H9 (cell line): ENCODE results near the gene CDC25B. TPM values are rescaled to one million over a fixed set of nuclear protein-coding genes. Genes with fewer than 3 reads are reported as not detected.

Experiments used
- DNase-seq: peaks from one replicate; pipeline ENCODE4 v3.0.0-alpha.2; 2017
- H2AFZ ChIP-seq: one replicate; pipeline ENCODE4 v1.6.1; 2013; ENCODE audit warnings: mild to moderate bottlenecking, low read length, control low read depth, moderate library complexity
- H2AK5ac ChIP-seq: 2 replicates; pipeline ENCODE4 v1.6.1; 2013; ENCODE audit warnings: low read length, control low read depth, mixed read lengths; ENCODE audit not compliant: insufficient read length
- H2BK120ac ChIP-seq: one replicate; pipeline ENCODE4 v1.6.1; 2013; ENCODE audit warnings: low read depth, mild to moderate bottlenecking, low read length, control low read depth, inconsistent platforms; ENCODE audit not compliant: poor library complexity, severe bottlenecking
- H2BK12ac ChIP-seq: 2 replicates; pipeline ENCODE4 v1.6.1; 2013; ENCODE audit warnings: low read length, control low read depth, mixed read lengths, low read depth; ENCODE audit not compliant: insufficient read length
- H2BK15ac ChIP-seq: 2 replicates; pipeline ENCODE4 v1.6.1; 2013; ENCODE audit warnings: low read depth, low read length, control low read depth
- H2BK20ac ChIP-seq: one replicate; pipeline ENCODE4 v1.6.1; 2013; ENCODE audit warnings: low read depth, mild to moderate bottlenecking, low read length, control low read depth, inconsistent platforms; ENCODE audit not compliant: poor library complexity, severe bottlenecking
- H2BK5ac ChIP-seq: 2 replicates; pipeline ENCODE4 v1.6.1; 2013; ENCODE audit warnings: low read length, control low read depth, mixed read lengths; ENCODE audit not compliant: insufficient read length
- H3K14ac ChIP-seq: 2 replicates; pipeline ENCODE4 v1.6.1; 2013; ENCODE audit warnings: low read length, control low read depth; ENCODE audit not compliant: insufficient read depth
- H3K18ac ChIP-seq: 2 replicates; pipeline ENCODE4 v1.6.1; 2013; ENCODE audit warnings: low read depth, mild to moderate bottlenecking, mixed read lengths, low read length, control low read depth; ENCODE audit not compliant: insufficient read length
- H3K23ac ChIP-seq: 2 replicates; pipeline ENCODE4 v1.6.1; 2013; ENCODE audit warnings: low read length, control low read depth, mixed read lengths, low read depth; ENCODE audit not compliant: insufficient read length
- H3K23me2 ChIP-seq: 2 replicates; pipeline ENCODE4 v1.6.1; 2013; ENCODE audit warnings: low read depth, mild to moderate bottlenecking, mixed read lengths, low read length, control low read depth; ENCODE audit not compliant: insufficient read length, poor library complexity, severe bottlenecking
- H3K27ac ChIP-seq: 2 replicates; pipeline ENCODE4 v1.5.1; 2013; ENCODE audit warnings: low read length, control low read depth, mixed read lengths, low read depth; ENCODE audit not compliant: insufficient read length
- H3K27me3 ChIP-seq: 2 replicates; pipeline ENCODE4 v1.6.1; 2013; ENCODE audit warnings: low read length, control low read depth, inconsistent platforms; ENCODE audit not compliant: insufficient read depth
- H3K4ac ChIP-seq: 2 replicates; pipeline ENCODE4 v1.6.1; 2013; ENCODE audit warnings: low read depth, mild to moderate bottlenecking, control low read depth, inconsistent platforms, low read length, moderate library complexity
- H3K4me1 ChIP-seq: 2 replicates; pipeline ENCODE4 v1.6.1; 2013; ENCODE audit warnings: low read length, control low read depth, inconsistent platforms; ENCODE audit not compliant: insufficient read depth
- H3K4me2 ChIP-seq: 2 replicates; pipeline ENCODE4 v1.6.1; 2013; ENCODE audit warnings: low read length, control low read depth, mixed read lengths; ENCODE audit not compliant: insufficient read length, insufficient read depth
- H3K56ac ChIP-seq: 2 replicates; pipeline ENCODE4 v1.6.1; 2013; ENCODE audit warnings: low read depth, mild to moderate bottlenecking, mixed read lengths, low read length, control low read depth; ENCODE audit not compliant: insufficient read length
- H3K79me1 ChIP-seq: 2 replicates; pipeline ENCODE4 v1.6.1; 2013; ENCODE audit warnings: low read depth, mild to moderate bottlenecking, moderate library complexity, low read length, control low read depth, inconsistent platforms; ENCODE audit not compliant: insufficient read depth, poor library complexity, severe bottlenecking
- H3K79me2 ChIP-seq: 2 replicates; pipeline ENCODE4 v1.6.1; 2013; ENCODE audit warnings: low read length, control low read depth, inconsistent platforms; ENCODE audit not compliant: insufficient read depth
- H3K9ac ChIP-seq: 2 replicates; pipeline ENCODE4 v1.6.1; 2013; ENCODE audit warnings: low read length, control low read depth, mixed read lengths; ENCODE audit not compliant: insufficient read length; ENCODE audit errors: extremely low read depth
- H3K9me3 ChIP-seq: one replicate; pipeline ENCODE4 v1.6.1; 2013; ENCODE audit warnings: low read depth, low read length, inconsistent platforms; ENCODE audit not compliant: control insufficient read depth
- H3T11ph ChIP-seq: one replicate; pipeline ENCODE4 v1.6.1; 2013; ENCODE audit warnings: mild to moderate bottlenecking, low read length, control low read depth, inconsistent platforms
- H4K20me1 ChIP-seq: one replicate; pipeline ENCODE4 v1.6.1; 2013; ENCODE audit not compliant: control insufficient read depth, insufficient read length, insufficient read depth
- H4K5ac ChIP-seq: 2 replicates; pipeline ENCODE4 v1.6.1; 2013; ENCODE audit warnings: low read depth, mild to moderate bottlenecking, mixed read lengths, low read length, control low read depth; ENCODE audit not compliant: insufficient read length
- H4K8ac ChIP-seq: replicated peaks from 2 replicates; pipeline ENCODE4 v1.6.1; 2013; ENCODE audit warnings: low read length, control low read depth, mixed read lengths, low read depth; ENCODE audit not compliant: insufficient read length
- H4K91ac ChIP-seq: 2 replicates; pipeline ENCODE4 v1.6.1; 2013; ENCODE audit warnings: low read depth, mild to moderate bottlenecking, moderate library complexity, mixed read lengths, low read length, control low read depth; ENCODE audit not compliant: insufficient read length
- H3K27ac Mint-ChIP-seq, 3 experiments: 2 replicates in 2 of 3; 3 replicates in 1 of 3; pipeline ENCODE4 v1.8.0; 2020 to 2021; ENCODE audit warnings: mixed read lengths in 3 of 3, mild to moderate bottlenecking in 1 of 3, moderate library complexity in 1 of 3
- H3K27me3 Mint-ChIP-seq: 2 replicates; pipeline ENCODE4 v1.8.0; 2021; ENCODE audit warnings: low read depth, mild to moderate bottlenecking, moderate library complexity, mixed read lengths
- H3K36me3 Mint-ChIP-seq, 3 experiments: 2 replicates in 2 of 3; 3 replicates in 1 of 3; pipeline ENCODE4 v1.8.0; 2020 to 2021; ENCODE audit warnings: low read depth in 3 of 3, mixed read lengths in 3 of 3; ENCODE audit not compliant: insufficient read depth in 1 of 3
- H3K4me1 Mint-ChIP-seq, 2 experiments: 2 replicates each; pipeline ENCODE4 v1.8.0; 2020; ENCODE audit warnings: mixed read lengths in 2 of 2
- H3K4me3 Mint-ChIP-seq, 2 experiments: 2 replicates in 1 of 2; 3 replicates in 1 of 2; pipeline ENCODE4 v1.8.0; 2020 to 2021; ENCODE audit warnings: mild to moderate bottlenecking in 2 of 2, mixed read lengths in 2 of 2, moderate library complexity in 1 of 2
- H3K9me3 Mint-ChIP-seq, 2 experiments: 2 replicates in 1 of 2; 3 replicates in 1 of 2; pipeline ENCODE4 v1.8.0; 2020; ENCODE audit warnings: mild to moderate bottlenecking in 2 of 2, mixed read lengths in 2 of 2, moderate library complexity in 1 of 2
- WGBS: extraction: QIAGEN DNeasy Blood & Tissue Kit; methylation state at CpG from one replicate; pipeline ENCODE4 v1.1.7; 2013; ENCODE audit warnings: missing lambda C conversion rate, low lambda C conversion rate, mixed read lengths; ENCODE audit not compliant: insufficient read length; ENCODE audit errors: extremely low coverage; 5-methylcytosine and 5-hydroxymethylcytosine counted together
- total RNA-seq: library from RNA; stranded (reverse); gene quantifications from 2 replicates; pipeline ENCODE4 v1.2.1, GENCODE V29; 2021
- TF ChIP-seq, protein P1 (sequence below): fragments of 200-600 bp; sonication (generic); conservative IDR thresholded peaks from 3 replicates; pipeline ENCODE4 v1.8.0; 2021; ENCODE audit warnings: antibody characterized with exemption, mild to moderate bottlenecking

Gene CDC25B
- total RNA-seq, 1 experiment from 2014 or later = 24.0 TPM

DNA sequence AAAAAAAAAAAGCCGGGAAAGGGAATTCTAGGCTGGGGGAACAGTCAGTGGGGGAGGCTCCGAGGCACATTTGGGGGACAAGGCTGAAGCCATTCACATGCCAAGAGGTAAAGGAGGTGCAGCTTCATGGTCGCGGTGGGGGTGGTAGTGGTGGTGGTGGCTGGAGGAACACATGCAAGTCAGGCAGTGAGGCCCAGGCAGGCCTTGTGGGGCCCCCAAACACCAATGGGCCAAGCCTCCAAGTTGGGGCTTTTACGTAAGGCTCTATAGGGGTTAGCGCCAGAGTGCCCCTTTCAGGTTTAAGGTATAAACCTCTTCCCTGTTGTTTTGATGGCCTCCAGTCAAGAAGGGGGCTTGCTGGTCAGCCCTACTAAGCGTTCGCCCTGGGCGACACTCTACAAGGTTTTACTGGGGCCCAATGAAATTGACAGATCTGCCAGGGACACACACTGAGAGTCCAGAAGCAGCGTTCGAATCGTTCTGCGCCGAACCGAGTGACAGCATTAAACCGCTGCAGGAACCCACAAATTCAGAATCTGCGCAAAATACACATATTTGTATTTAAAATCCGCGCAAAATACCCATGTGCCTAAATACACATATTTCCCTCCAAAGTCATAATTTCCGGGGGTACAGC, 23.4 kb downstream of the CDC25B start:
- Histone ChIP-seq H2BK120ac (no peak overlapping the region), H3K27ac (no peak overlapping the region), H3K14ac (no peak overlapping the region), H3K23me2 (no peaks in the 10 kb centered on the region), H3K79me1 (no peaks in the 10 kb centered on the region), H3K4me1 (no peaks in the 10 kb centered on the region; the same call in 1 of the 2 replicates), H3K79me2 (no peaks in the 10 kb centered on the region), H4K5ac (no peak overlapping the region), H3K27me3 (no peaks in the 10 kb centered on the region), H4K8ac (no peak overlapping the region), H3K56ac (no peak overlapping the region), H3K23ac (no peak overlapping the region), H2BK12ac (no peak overlapping the region), H3T11ph (no peak overlapping the region), H4K91ac (no peak overlapping the region), H3K9me3 (no peaks in the 10 kb centered on the region), H3K18ac (no peak overlapping the region), H3K4me2 (peak overlapping the region; percentile 8), H2BK20ac (no peak overlapping the region), H2BK5ac (no peak overlapping the region), H2BK15ac (no peak overlapping the region), H2AFZ (no peak overlapping the region), H3K4ac (no peak overlapping the region), H4K20me1 (no peaks in the 10 kb centered on the region), H3K9ac (no peak overlapping the region), H2AK5ac (no peak overlapping the region)
- Mint-ChIP-seq H3K36me3 (peaks cover 0 to 2% (median 0%) of the 10 kb centered on the region in 3 experiments; a peak in 1 of 7 replicates), H3K4me3 (peak overlapping the region; percentile 82 to 85), H3K4me1 (peaks cover 23 to 33% of the 10 kb centered on the region in 2 experiments), H3K27me3 (no peaks in the 10 kb centered on the region), H3K27ac (peak overlapping the region in 2 of 3 experiments; percentile 62 to 83; a peak in 3 of 7 replicates), H3K9me3 (no peaks in the 10 kb centered on the region; a peak in 1 of 5 replicates)
- no CpG with 5 or more reads among the region's 20 CpGs for WGBS
- no peak for DNase-seq
- TF ChIP-seq, protein P1, sequence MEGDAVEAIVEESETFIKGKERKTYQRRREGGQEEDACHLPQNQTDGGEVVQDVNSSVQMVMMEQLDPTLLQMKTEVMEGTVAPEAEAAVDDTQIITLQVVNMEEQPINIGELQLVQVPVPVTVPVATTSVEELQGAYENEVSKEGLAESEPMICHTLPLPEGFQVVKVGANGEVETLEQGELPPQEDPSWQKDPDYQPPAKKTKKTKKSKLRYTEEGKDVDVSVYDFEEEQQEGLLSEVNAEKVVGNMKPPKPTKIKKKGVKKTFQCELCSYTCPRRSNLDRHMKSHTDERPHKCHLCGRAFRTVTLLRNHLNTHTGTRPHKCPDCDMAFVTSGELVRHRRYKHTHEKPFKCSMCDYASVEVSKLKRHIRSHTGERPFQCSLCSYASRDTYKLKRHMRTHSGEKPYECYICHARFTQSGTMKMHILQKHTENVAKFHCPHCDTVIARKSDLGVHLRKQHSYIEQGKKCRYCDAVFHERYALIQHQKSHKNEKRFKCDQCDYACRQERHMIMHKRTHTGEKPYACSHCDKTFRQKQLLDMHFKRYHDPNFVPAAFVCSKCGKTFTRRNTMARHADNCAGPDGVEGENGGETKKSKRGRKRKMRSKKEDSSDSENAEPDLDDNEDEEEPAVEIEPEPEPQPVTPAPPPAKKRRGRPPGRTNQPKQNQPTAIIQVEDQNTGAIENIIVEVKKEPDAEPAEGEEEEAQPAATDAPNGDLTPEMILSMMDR = no peak
